Measurements from ENCODE around the gene PRPF40A.

DNA sequence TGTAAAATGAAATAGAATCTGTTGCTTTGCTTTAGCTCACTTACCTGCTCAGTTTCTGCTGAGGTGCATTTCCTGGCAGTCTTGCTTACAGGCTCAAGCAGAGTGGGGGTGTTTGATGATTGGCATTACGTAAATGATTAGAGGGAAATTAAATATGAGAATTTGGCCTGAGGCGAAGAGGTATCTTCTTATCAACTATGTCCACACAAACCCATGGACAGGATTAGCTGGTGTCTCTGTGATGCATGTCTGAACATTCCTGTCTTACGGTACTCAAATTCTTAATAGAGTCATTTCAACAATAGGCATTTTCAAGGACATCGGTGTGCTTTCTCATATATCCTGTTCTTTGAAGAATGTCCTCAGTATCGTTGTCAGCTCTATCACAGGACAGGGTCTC, 102.1 kb downstream of the PRPF40A start:
- TF ChIP-seq, protein P1, sequence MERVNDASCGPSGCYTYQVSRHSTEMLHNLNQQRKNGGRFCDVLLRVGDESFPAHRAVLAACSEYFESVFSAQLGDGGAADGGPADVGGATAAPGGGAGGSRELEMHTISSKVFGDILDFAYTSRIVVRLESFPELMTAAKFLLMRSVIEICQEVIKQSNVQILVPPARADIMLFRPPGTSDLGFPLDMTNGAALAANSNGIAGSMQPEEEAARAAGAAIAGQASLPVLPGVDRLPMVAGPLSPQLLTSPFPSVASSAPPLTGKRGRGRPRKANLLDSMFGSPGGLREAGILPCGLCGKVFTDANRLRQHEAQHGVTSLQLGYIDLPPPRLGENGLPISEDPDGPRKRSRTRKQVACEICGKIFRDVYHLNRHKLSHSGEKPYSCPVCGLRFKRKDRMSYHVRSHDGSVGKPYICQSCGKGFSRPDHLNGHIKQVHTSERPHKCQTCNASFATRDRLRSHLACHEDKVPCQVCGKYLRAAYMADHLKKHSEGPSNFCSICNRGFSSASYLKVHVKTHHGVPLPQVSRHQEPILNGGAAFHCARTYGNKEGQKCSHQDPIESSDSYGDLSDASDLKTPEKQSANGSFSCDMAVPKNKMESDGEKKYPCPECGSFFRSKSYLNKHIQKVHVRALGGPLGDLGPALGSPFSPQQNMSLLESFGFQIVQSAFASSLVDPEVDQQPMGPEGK (CRISPR knock-in tag; IDR thresholded peaks at IDR 0.05; ENCODE audit: borderline replicate concordance): no peak
- TF ChIP-seq, protein P2, sequence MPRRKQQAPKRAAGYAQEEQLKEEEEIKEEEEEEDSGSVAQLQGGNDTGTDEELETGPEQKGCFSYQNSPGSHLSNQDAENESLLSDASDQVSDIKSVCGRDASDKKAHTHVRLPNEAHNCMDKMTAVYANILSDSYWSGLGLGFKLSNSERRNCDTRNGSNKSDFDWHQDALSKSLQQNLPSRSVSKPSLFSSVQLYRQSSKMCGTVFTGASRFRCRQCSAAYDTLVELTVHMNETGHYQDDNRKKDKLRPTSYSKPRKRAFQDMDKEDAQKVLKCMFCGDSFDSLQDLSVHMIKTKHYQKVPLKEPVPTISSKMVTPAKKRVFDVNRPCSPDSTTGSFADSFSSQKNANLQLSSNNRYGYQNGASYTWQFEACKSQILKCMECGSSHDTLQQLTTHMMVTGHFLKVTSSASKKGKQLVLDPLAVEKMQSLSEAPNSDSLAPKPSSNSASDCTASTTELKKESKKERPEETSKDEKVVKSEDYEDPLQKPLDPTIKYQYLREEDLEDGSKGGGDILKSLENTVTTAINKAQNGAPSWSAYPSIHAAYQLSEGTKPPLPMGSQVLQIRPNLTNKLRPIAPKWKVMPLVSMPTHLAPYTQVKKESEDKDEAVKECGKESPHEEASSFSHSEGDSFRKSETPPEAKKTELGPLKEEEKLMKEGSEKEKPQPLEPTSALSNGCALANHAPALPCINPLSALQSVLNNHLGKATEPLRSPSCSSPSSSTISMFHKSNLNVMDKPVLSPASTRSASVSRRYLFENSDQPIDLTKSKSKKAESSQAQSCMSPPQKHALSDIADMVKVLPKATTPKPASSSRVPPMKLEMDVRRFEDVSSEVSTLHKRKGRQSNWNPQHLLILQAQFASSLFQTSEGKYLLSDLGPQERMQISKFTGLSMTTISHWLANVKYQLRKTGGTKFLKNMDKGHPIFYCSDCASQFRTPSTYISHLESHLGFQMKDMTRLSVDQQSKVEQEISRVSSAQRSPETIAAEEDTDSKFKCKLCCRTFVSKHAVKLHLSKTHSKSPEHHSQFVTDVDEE (CRISPR knock-in tag; IDR thresholded peaks at IDR 0.05): no peak
- TF ChIP-seq ESRRG (CRISPR knock-in tag; IDR thresholded peaks at IDR 0.05): no peak
